HepG2 (cell line): ENCODE measurements around the gene DRC3. TPM values are rescaled to one million over a fixed set of nuclear protein-coding genes. Genes with fewer than 3 reads are reported as not detected.

Experiments
- ATAC-seq: fragments of 200-7000 bp; cut with Tn5 transposase; 3 replicates; pipeline ENCODE4 v1.9.1; 2020; ENCODE audit warnings: mild to moderate bottlenecking, moderate library complexity
- BruUV-seq: library from RNA; stranded (reverse); fragments of 400-500 nt; replicated peaks from 2 replicates; lab custom pipeline; 2021; lab: Mats Ljungman, UMichigan
- CTCF ChIA-PET: fragments of 300-600 bp; formaldehyde crosslinking; extraction: SDS; loops from one replicate; lab custom pipeline; 2021; ENCODE audit warnings: low total read pairs, inconsistent platforms, low intra/inter-chr PET ratio; lab: Yijun Ruan, JAX
- POLR2A ChIA-PET: fragments of 350-600 bp; sonication (Branson Sonifier 250); formaldehyde crosslinking; loops from one replicate; lab custom pipeline; 2020; ENCODE audit warnings: antibody characterized with exemption, inconsistent platforms; lab: Yijun Ruan, JAX
- DNase-seq: peaks from one replicate; pipeline ENCODE4 v3.0.0-alpha.2; 2015; ENCODE audit warnings: low spot score
- FAIRE-seq: peaks from 3 replicates; lab custom pipeline; 2011; peaks lifted over from hg19 to GRCh38; lab: Jason Lieb, UNC
- H2AFZ ChIP-seq: one replicate; pipeline ENCODE4 v1.6.1; 2011; ENCODE audit warnings: low read length, inconsistent platforms
- H3K27ac ChIP-seq: fragments of 300-600 bp; 3 replicates; pipeline ENCODE4 v1.8.0; 2011; ENCODE audit warnings: mixed run types, mild to moderate bottlenecking, mixed read lengths, low read length, inconsistent platforms; ENCODE audit not compliant: insufficient read depth; ENCODE audit errors: extremely low read length
- H3K27me3 ChIP-seq, 2 experiments: fragments of 200-600 bp in 1 of 2; 2 replicates in 1 of 2; 3 replicates in 1 of 2; pipeline versions ENCODE4 v1.6.0 to v1.8.0; 2011; ENCODE audit warnings: low read length in 2 of 2, mild to moderate bottlenecking in 2 of 2, moderate library complexity in 2 of 2, inconsistent platforms in 1 of 2; ENCODE audit not compliant: insufficient read depth in 2 of 2, control insufficient read depth in 1 of 2
- H3K36me3 ChIP-seq, 2 experiments: fragments of 200-600 bp in 1 of 2; replicated peaks in 1 of 2; 2 replicates in 1 of 2; 3 replicates in 1 of 2; pipeline versions ENCODE4 v1.5.1 to v1.8.0; 2011; ENCODE audit warnings: low read length in 2 of 2, inconsistent platforms in 1 of 2; ENCODE audit not compliant: insufficient read depth in 2 of 2, control insufficient read depth in 1 of 2
- H3K4me1 ChIP-seq: 2 replicates; pipeline ENCODE4 v1.5.1; 2012; ENCODE audit warnings: low read length, inconsistent platforms; ENCODE audit not compliant: insufficient read depth
- H3K4me2 ChIP-seq: 2 replicates; pipeline ENCODE4 v1.6.0; 2011; ENCODE audit warnings: low read depth, low read length, inconsistent platforms
- H3K4me3 ChIP-seq, 3 experiments: fragments of 200-600 bp in 1 of 3; sonication (generic), shearing (Covaris generic) in 1 of 3; replicated peaks in 1 of 3; 2 replicates each; pipeline ENCODE4 v1.5.1; 2011 to 2016; ENCODE audit warnings: low read length in 3 of 3, inconsistent platforms in 2 of 3, low read depth in 2 of 3, mild to moderate bottlenecking in 2 of 3, control low read depth in 1 of 3, mixed read lengths in 1 of 3; ENCODE audit not compliant: insufficient read depth in 1 of 3
- H3K79me2 ChIP-seq: one replicate; pipeline ENCODE4 v1.6.1; 2011; ENCODE audit warnings: low read length, inconsistent platforms; ENCODE audit not compliant: insufficient read depth
- H3K9ac ChIP-seq: 2 replicates; pipeline ENCODE4 v1.6.0; 2011; ENCODE audit warnings: mild to moderate bottlenecking, low read depth, low read length, inconsistent platforms; ENCODE audit not compliant: insufficient read depth
- H3K9me3 ChIP-seq: 2 replicates; pipeline ENCODE4 v1.5.1; 2012; ENCODE audit warnings: mild to moderate bottlenecking, low read length
- H4K20me1 ChIP-seq: 2 replicates; pipeline ENCODE4 v1.6.0; 2011; ENCODE audit warnings: inconsistent platforms, mild to moderate bottlenecking, low read length, moderate library complexity; ENCODE audit not compliant: insufficient read depth
- BRCA1 ChIP-seq: sonication (generic); formaldehyde crosslinking; IDR thresholded peaks from 2 replicates; pipeline ENCODE4 v1.4.0; 2020; ENCODE audit warnings: missing genetic modification reagents
- CCDC6 ChIP-seq: sonication (generic); formaldehyde crosslinking; IDR thresholded peaks from 2 replicates; pipeline ENCODE4 v1.8.1; 2022; ENCODE audit warnings: mild to moderate bottlenecking, missing genetic modification reagents, moderate library complexity
- PCBP1 ChIP-seq: fragments of 200-400 bp; formaldehyde crosslinking; IDR thresholded peaks from 2 replicates; pipeline ENCODE4 v1.6.1; 2017; ENCODE audit warnings: mild to moderate bottlenecking, low read depth, low read length, borderline replicate concordance
- THAP11 ChIP-seq: IDR thresholded peaks from 2 replicates; pipeline ENCODE4 v1.6.1; 2016; ENCODE audit warnings: missing biosample characterization, missing genetic modification reagents
- YY1 ChIP-seq: IDR thresholded peaks from 2 replicates; pipeline ENCODE4 v1.6.1; 2011; ENCODE audit warnings: low read length, low read depth, moderate library complexity, mild to moderate bottlenecking; ENCODE audit not compliant: insufficient read depth, insufficient replicate concordance
- ZIK1 ChIP-seq: sonication (generic); formaldehyde crosslinking; IDR thresholded peaks from 2 replicates; pipeline ENCODE4 v1.5.0; 2020; ENCODE audit warnings: mild to moderate bottlenecking, low read depth, missing genetic modification reagents, borderline replicate concordance
- ZNF468 ChIP-seq: sonication (generic); formaldehyde crosslinking; IDR thresholded peaks from 2 replicates; pipeline ENCODE4 v1.8.0; 2022; ENCODE audit warnings: mild to moderate bottlenecking, moderate library complexity, missing genetic modification reagents
- ZNF768 ChIP-seq: sonication (generic); formaldehyde crosslinking; IDR thresholded peaks from 2 replicates; pipeline ENCODE4 v1.4.0; 2020; ENCODE audit warnings: missing genetic modification reagents
- ZNF772 ChIP-seq: sonication (generic); formaldehyde crosslinking; IDR thresholded peaks from 2 replicates; pipeline ENCODE4 v1.5.0; 2020; ENCODE audit warnings: mild to moderate bottlenecking, missing genetic modification reagents
- ZSCAN12 ChIP-seq: sonication (generic); formaldehyde crosslinking; IDR thresholded peaks from 2 replicates; pipeline ENCODE4 v1.9.0; 2021; ENCODE audit warnings: mild to moderate bottlenecking, missing genetic modification reagents
- WGBS: methylation state at CpG from one replicate; pipeline ENCODE4 v1.1.6; 2017; ENCODE audit warnings: low lambda C conversion rate; 5-methylcytosine and 5-hydroxymethylcytosine counted together
- in situ Hi-C: cut with HindIII; loops from 2 replicates; pipeline ENCODE4 v1.10.0; 2017; ENCODE audit warnings: low pct_unique_long_range_greater_than_20kb; ENCODE audit not compliant: extremely low pct_ligation_motif_present
- intact Hi-C: fragments of 100-400 bp; cut with micrococcal nuclease; formaldehyde crosslinking; loops from one replicate; pipeline ENCODE4 v1.10.0; 2022; ENCODE audit not compliant: unreplicated experiment
- polyA plus RNA-seq, 8 experiments: library from polyadenylated mRNA; depleted of rRNA in 3 of 8; stranded (reverse) in 7 of 8; unstranded in 1 of 8; fragments of >200 nt; fragmentation: Illumina TruSeq in 4 of 8; extraction: Trizol in 4 of 8; gene quantifications; 2 replicates each; pipeline versions ENCODE4 v1.2.1 to v1.2.3, GENCODE V29; 2011 to 2016; ENCODE audit warnings: low read depth in 4 of 8, missing spikeins in 1 of 8, mixed read lengths in 1 of 8; ENCODE audit not compliant: insufficient read depth in 1 of 8
- total RNA-seq, 5 experiments: library from RNA; depleted of rRNA; stranded (reverse); fragments of >200 nt; fragmentation: Illumina TruSeq; extraction: Trizol; gene quantifications; 2 replicates each; pipeline ENCODE4 v1.2.3, GENCODE V29; 2016; ENCODE audit warnings: low read depth in 1 of 5
- TF ChIP-seq, protein P1 (sequence below): sonication (generic); formaldehyde crosslinking; IDR thresholded peaks from 2 replicates; pipeline ENCODE4 v1.4.0; 2020; ENCODE audit warnings: missing genetic modification reagents, borderline replicate concordance
- TF ChIP-seq, protein P2 (sequence below): sonication (generic); formaldehyde crosslinking; IDR thresholded peaks from 2 replicates; pipeline ENCODE4 v1.4.0; 2020; ENCODE audit warnings: missing genetic modification reagents
- TF ChIP-seq, protein P3 (sequence below): sonication (generic); formaldehyde crosslinking; IDR thresholded peaks from 2 replicates; pipeline ENCODE4 v1.4.0; 2020; ENCODE audit warnings: missing genetic modification reagents, borderline replicate concordance

The DRC3 gene
- total and polyA plus RNA-seq, 2 of the 13 experiments (the other 11 are each of a cell fraction or from before 2014, with no cell fraction given): 0.53 to 0.87 TPM

DNA sequence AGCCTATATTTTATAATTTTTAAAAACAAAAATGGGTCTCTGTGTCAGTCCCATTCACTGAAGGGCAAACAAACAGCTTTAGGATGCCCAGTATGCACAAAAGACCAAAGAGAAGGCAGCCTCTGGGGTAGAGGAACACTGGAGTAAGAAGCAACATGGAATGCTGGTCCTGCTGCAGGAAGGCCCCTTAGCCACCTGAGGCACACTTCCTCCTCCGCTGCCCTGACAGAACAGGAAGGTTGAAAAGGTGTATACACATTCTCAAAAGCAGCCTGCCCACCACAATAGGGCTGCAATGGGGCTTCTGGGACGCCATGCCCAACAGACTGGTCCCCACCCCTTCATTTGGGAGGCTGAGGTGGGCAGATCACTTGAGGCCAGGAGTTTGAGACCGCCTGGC lies 20.0 kb upstream of the DRC3 start:
- no peak overlapping the region for H3K4me2 ChIP-seq
- ATAC-seq (no peak), DNase-seq (no peak), FAIRE-seq (no peak)
- BruUV-seq: no TSS peak
- no peak overlapping the region for H3K4me3 ChIP-seq
- POLR2A ChIA-PET: no interaction called here
- intact Hi-C loops: no loop called here
- no peak overlapping the region for H3K27ac ChIP-seq
- H4K20me1 ChIP-seq: no peaks in the 10 kb centered on the region
- no peak overlapping the region for H2AFZ ChIP-seq
- no peak overlapping the region for H3K9ac ChIP-seq
- H3K4me1 ChIP-seq: peaks cover 2% of the 10 kb centered on the region
- no peaks in the 10 kb centered on the region for H3K36me3 ChIP-seq
- in situ Hi-C loops: no loop called here
- no peaks in the 10 kb centered on the region for H3K79me2 ChIP-seq
- CTCF ChIA-PET: no interaction called here
- WGBS: 85% methylated on average over 3 of the region's 3 CpGs
- no peaks in the 10 kb centered on the region for H3K27me3 ChIP-seq
- H3K9me3 ChIP-seq: no peaks in the 10 kb centered on the region
- TF ChIP-seq, protein P1, sequence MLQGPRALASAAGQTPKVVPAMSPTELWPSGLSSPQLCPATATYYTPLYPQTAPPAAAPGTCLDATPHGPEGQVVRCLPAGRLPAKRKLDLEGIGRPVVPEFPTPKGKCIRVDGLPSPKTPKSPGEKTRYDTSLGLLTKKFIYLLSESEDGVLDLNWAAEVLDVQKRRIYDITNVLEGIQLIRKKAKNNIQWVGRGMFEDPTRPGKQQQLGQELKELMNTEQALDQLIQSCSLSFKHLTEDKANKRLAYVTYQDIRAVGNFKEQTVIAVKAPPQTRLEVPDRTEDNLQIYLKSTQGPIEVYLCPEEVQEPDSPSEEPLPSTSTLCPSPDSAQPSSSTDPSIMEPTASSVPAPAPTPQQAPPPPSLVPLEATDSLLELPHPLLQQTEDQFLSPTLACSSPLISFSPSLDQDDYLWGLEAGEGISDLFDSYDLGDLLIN (CRISPR knock-in tag): no peak
- no peak for TF ChIP-seq ZNF468 (CRISPR knock-in tag)
- no peak for TF ChIP-seq ZNF768
- no peak for TF ChIP-seq ZSCAN12 (CRISPR knock-in tag)
- TF ChIP-seq, protein P2, sequence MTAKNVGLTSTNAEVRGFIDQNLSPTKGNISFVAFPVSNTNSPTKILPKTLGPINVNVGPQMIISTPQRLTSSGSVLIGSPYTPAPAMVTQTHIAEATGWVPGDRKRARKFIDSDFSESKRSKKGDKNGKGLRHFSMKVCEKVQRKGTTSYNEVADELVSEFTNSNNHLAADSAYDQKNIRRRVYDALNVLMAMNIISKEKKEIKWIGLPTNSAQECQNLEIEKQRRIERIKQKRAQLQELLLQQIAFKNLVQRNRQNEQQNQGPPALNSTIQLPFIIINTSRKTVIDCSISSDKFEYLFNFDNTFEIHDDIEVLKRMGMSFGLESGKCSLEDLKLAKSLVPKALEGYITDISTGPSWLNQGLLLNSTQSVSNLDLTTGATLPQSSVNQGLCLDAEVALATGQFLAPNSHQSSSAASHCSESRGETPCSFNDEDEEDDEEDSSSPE (CRISPR knock-in tag): no peak
- TF ChIP-seq BRCA1: no peak
- TF ChIP-seq ZIK1 (CRISPR knock-in tag): no peak
- no peak for TF ChIP-seq PCBP1
- TF ChIP-seq, protein P3, sequence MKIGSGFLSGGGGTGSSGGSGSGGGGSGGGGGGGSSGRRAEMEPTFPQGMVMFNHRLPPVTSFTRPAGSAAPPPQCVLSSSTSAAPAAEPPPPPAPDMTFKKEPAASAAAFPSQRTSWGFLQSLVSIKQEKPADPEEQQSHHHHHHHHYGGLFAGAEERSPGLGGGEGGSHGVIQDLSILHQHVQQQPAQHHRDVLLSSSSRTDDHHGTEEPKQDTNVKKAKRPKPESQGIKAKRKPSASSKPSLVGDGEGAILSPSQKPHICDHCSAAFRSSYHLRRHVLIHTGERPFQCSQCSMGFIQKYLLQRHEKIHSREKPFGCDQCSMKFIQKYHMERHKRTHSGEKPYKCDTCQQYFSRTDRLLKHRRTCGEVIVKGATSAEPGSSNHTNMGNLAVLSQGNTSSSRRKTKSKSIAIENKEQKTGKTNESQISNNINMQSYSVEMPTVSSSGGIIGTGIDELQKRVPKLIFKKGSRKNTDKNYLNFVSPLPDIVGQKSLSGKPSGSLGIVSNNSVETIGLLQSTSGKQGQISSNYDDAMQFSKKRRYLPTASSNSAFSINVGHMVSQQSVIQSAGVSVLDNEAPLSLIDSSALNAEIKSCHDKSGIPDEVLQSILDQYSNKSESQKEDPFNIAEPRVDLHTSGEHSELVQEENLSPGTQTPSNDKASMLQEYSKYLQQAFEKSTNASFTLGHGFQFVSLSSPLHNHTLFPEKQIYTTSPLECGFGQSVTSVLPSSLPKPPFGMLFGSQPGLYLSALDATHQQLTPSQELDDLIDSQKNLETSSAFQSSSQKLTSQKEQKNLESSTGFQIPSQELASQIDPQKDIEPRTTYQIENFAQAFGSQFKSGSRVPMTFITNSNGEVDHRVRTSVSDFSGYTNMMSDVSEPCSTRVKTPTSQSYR (CRISPR knock-in tag): no peak
- no peak for TF ChIP-seq THAP11 (CRISPR knock-in tag)
- TF ChIP-seq ZNF772 (CRISPR knock-in tag): no peak
- TF ChIP-seq YY1: no peak
- no peak for TF ChIP-seq CCDC6
